Activated naive CD8-positive, alpha-beta T cell treated with anti-CD3 and anti-CD28 coated beads for 36 hours (primary cell): ENCODE results near the gene OSER1. TPM values are rescaled to one million over a fixed set of nuclear protein-coding genes. Genes with fewer than 3 reads are reported as not detected.

Experiments used
- DNase-seq: peaks from one replicate; pipeline ENCODE4 v3.0.0; 2021
- H3K27ac Mint-ChIP-seq: one replicate; pipeline ENCODE4 v1.8.0; 2022; ENCODE audit warnings: mild to moderate bottlenecking, moderate library complexity, mixed read lengths
- H3K27me3 Mint-ChIP-seq: one replicate; pipeline ENCODE4 v1.8.0; 2022; ENCODE audit warnings: mild to moderate bottlenecking, mixed read lengths
- H3K36me3 Mint-ChIP-seq: one replicate; pipeline ENCODE4 v1.8.0; 2021; ENCODE audit warnings: mild to moderate bottlenecking, mixed read lengths
- H3K4me1 Mint-ChIP-seq: one replicate; pipeline ENCODE4 v1.8.0; 2021; ENCODE audit warnings: mixed read lengths
- H3K4me3 Mint-ChIP-seq: one replicate; pipeline ENCODE4 v1.8.0; 2022; ENCODE audit warnings: mild to moderate bottlenecking, moderate library complexity, mixed read lengths
- H3K9me3 Mint-ChIP-seq: one replicate; pipeline ENCODE4 v1.8.0; 2022; ENCODE audit warnings: mixed read lengths
- total RNA-seq, 2 experiments: library from RNA; stranded (reverse); gene quantifications; one replicate each; pipeline ENCODE4 v1.2.3, GENCODE V29; 2021

Gene OSER1
- total RNA-seq, 2 experiments from 2014 or later = 25.5 to 26.4 TPM

- Mint-ChIP-seq H3K27me3 (peaks cover 30% of the 10 kb centered on the region), H3K4me3 (no peak overlapping the region), H3K36me3 (no peaks in the 10 kb centered on the region), H3K9me3 (no peaks in the 10 kb centered on the region), H3K4me1 (peaks cover 4% of the 10 kb centered on the region), H3K27ac (no peak overlapping the region)
- DNase-seq = no peak
These were observed 28.3 kb downstream of the OSER1 start for GRCh38 chr20:44182135-44182765.

- H3K9me3 Mint-ChIP-seq = no peaks in the 10 kb centered on the region
- peaks cover under 1% of the 10 kb centered on the region for H3K4me1 Mint-ChIP-seq
- no peak for DNase-seq
- peaks cover 26% of the 10 kb centered on the region for H3K27me3 Mint-ChIP-seq
- no peak overlapping the region for H3K27ac Mint-ChIP-seq
- no peaks in the 10 kb centered on the region for H3K36me3 Mint-ChIP-seq
- no peak overlapping the region for H3K4me3 Mint-ChIP-seq
These were observed 29.0 kb downstream of the OSER1 start for GRCh38 chr20:44181611-44182010.

GRCh38 chr20:44180814-44181213, 29.8 kb downstream of the OSER1 start:
- Mint-ChIP-seq H3K4me3 (no peak overlapping the region), H3K27me3 (peaks cover 19% of the 10 kb centered on the region), H3K9me3 (no peaks in the 10 kb centered on the region), H3K4me1 (no peaks in the 10 kb centered on the region), H3K27ac (no peak overlapping the region), H3K36me3 (no peaks in the 10 kb centered on the region)
- DNase-seq = no peak

- Mint-ChIP-seq H3K9me3 (no peaks in the 10 kb centered on the region), H3K27me3 (peaks cover 20% of the 10 kb centered on the region)
These were observed 33.6 kb downstream of the OSER1 start for GRCh38 chr20:44176833-44177534.

GRCh38 chr20:44174996-44175765, 35.4 kb downstream of the OSER1 start:
- peaks cover 25% of the 10 kb centered on the region for H3K27me3 Mint-ChIP-seq

More at GRCh38 chr20:44176833-44177534, 33.6 kb downstream of the OSER1 start:
- Mint-ChIP-seq H3K36me3 (no peaks in the 10 kb centered on the region), H3K27ac (no peak overlapping the region), H3K4me1 (no peaks in the 10 kb centered on the region), H3K4me3 (no peak overlapping the region)
- DNase-seq = no peak

GRCh38 chr20:44173846-44174245, 36.7 kb downstream of the OSER1 start:
- Mint-ChIP-seq H3K4me3 (no peak overlapping the region), H3K27ac (no peak overlapping the region), H3K4me1 (peaks cover 3% of the 10 kb centered on the region), H3K9me3 (no peaks in the 10 kb centered on the region), H3K36me3 (no peaks in the 10 kb centered on the region), H3K27me3 (peaks cover 30% of the 10 kb centered on the region)
- no peak for DNase-seq

More at GRCh38 chr20:44174996-44175765, 35.4 kb downstream of the OSER1 start:
- Mint-ChIP-seq H3K4me3 (no peak overlapping the region), H3K27ac (no peak overlapping the region), H3K9me3 (no peaks in the 10 kb centered on the region), H3K4me1 (peaks cover 3% of the 10 kb centered on the region), H3K36me3 (no peaks in the 10 kb centered on the region)
- DNase-seq = no peak

- DNase-seq = no peak
- no peaks in the 10 kb centered on the region for H3K36me3 Mint-ChIP-seq
- no peak overlapping the region for H3K4me3 Mint-ChIP-seq
- H3K27me3 Mint-ChIP-seq = peaks cover 34% of the 10 kb centered on the region
- no peaks in the 10 kb centered on the region for H3K9me3 Mint-ChIP-seq
- peaks cover 3% of the 10 kb centered on the region for H3K4me1 Mint-ChIP-seq
- no peak overlapping the region for H3K27ac Mint-ChIP-seq
These were observed 37.5 kb downstream of the OSER1 start for GRCh38 chr20:44173116-44173515.

- Mint-ChIP-seq H3K4me3 (no peak overlapping the region), H3K27me3 (peaks cover 34% of the 10 kb centered on the region), H3K36me3 (no peaks in the 10 kb centered on the region), H3K4me1 (peaks cover 3% of the 10 kb centered on the region), H3K9me3 (no peaks in the 10 kb centered on the region), H3K27ac (no peak overlapping the region)
- DNase-seq = no peak
These were observed 38.0 kb downstream of the OSER1 start for GRCh38 chr20:44172572-44172950.

GRCh38 chr20:44171775-44172571, 38.6 kb downstream of the OSER1 start:
- H3K27me3 Mint-ChIP-seq = peaks cover 36% of the 10 kb centered on the region
- H3K27ac Mint-ChIP-seq = no peak overlapping the region
- no peak for DNase-seq
- H3K4me1 Mint-ChIP-seq = peaks cover 3% of the 10 kb centered on the region
- H3K36me3 Mint-ChIP-seq = no peaks in the 10 kb centered on the region
- no peak overlapping the region for H3K4me3 Mint-ChIP-seq
- H3K9me3 Mint-ChIP-seq = no peaks in the 10 kb centered on the region

GRCh38 chr20:44170816-44171410, 39.7 kb downstream of the OSER1 start:
- H3K27me3 Mint-ChIP-seq = peaks cover 38% of the 10 kb centered on the region
- H3K27ac Mint-ChIP-seq = no peak overlapping the region
- H3K4me3 Mint-ChIP-seq = no peak overlapping the region
- no peaks in the 10 kb centered on the region for H3K9me3 Mint-ChIP-seq
- peaks cover 3% of the 10 kb centered on the region for H3K4me1 Mint-ChIP-seq
- no peak for DNase-seq
- H3K36me3 Mint-ChIP-seq = no peaks in the 10 kb centered on the region

GRCh38 chr20:44167736-44168135, 42.8 kb downstream of the OSER1 start:
- peaks cover 3% of the 10 kb centered on the region for H3K4me1 Mint-ChIP-seq
- no peak overlapping the region for H3K27ac Mint-ChIP-seq
- no peaks in the 10 kb centered on the region for H3K9me3 Mint-ChIP-seq
- no peak overlapping the region for H3K4me3 Mint-ChIP-seq
- peaks cover 28% of the 10 kb centered on the region for H3K27me3 Mint-ChIP-seq
- DNase-seq = no peak
- no peaks in the 10 kb centered on the region for H3K36me3 Mint-ChIP-seq

- Mint-ChIP-seq H3K4me1 (peaks cover 3% of the 10 kb centered on the region), H3K27ac (no peak overlapping the region), H3K4me3 (no peak overlapping the region), H3K27me3 (peaks cover 24% of the 10 kb centered on the region), H3K9me3 (no peaks in the 10 kb centered on the region), H3K36me3 (no peaks in the 10 kb centered on the region)
- DNase-seq = no peak
These were observed 44.1 kb downstream of the OSER1 start for GRCh38 chr20:44166477-44166876.

- DNase-seq = no peak
- peaks cover 3% of the 10 kb centered on the region for H3K4me1 Mint-ChIP-seq
- peaks cover 23% of the 10 kb centered on the region for H3K27me3 Mint-ChIP-seq
- no peaks in the 10 kb centered on the region for H3K36me3 Mint-ChIP-seq
- no peaks in the 10 kb centered on the region for H3K9me3 Mint-ChIP-seq
- no peak overlapping the region for H3K27ac Mint-ChIP-seq
- H3K4me3 Mint-ChIP-seq = no peak overlapping the region
These were observed 44.6 kb downstream of the OSER1 start for GRCh38 chr20:44166008-44166407.

GRCh38 chr20:44160133-44160532, 50.4 kb downstream of the OSER1 start:
- Mint-ChIP-seq H3K27me3 (peaks cover 25% of the 10 kb centered on the region), H3K4me1 (no peaks in the 10 kb centered on the region), H3K4me3 (no peak overlapping the region), H3K36me3 (no peaks in the 10 kb centered on the region), H3K9me3 (no peaks in the 10 kb centered on the region), H3K27ac (no peak overlapping the region)
- no peak for DNase-seq
